Vagina (tissue), 2 donors: ENCODE results near the gene SELL.
"Not testable (repeated sequence)": the region's sequence is repeated elsewhere in the genome, so short reads cannot be mapped to it uniquely, and the experiment has no call there.

ENCODE experiments used
- POLR2A ChIP-seq, 2 donors: fragments of 450-650 bp; IDR thresholded peaks; one replicate each; pipeline ENCODE4 v1.6.1; 2017; ENCODE audit warnings: antibody characterized with exemption in 2 of 2, mild to moderate bottlenecking in 2 of 2, moderate library complexity in 2 of 2
- POLR2AphosphoS5 ChIP-seq, 2 donors: sonication (generic); formaldehyde crosslinking; IDR thresholded peaks; one replicate each; pipeline ENCODE4 v1.9.0; 2017; ENCODE audit warnings: antibody characterized with exemption in 2 of 2, mild to moderate bottlenecking in 2 of 2, low read depth in 1 of 2; ENCODE audit not compliant: insufficient read depth in 1 of 2
- TF ChIP-seq, protein P1 (sequence below), 3 experiments: fragments of 450-650 bp in 2 of 3; fragments of 200-600 bp in 1 of 3; sonication (generic) in 1 of 3; IDR thresholded peaks; one replicate each; pipeline ENCODE4 v1.5.1; 2017 to 2019; ENCODE audit warnings: antibody characterized with exemption in 3 of 3, mild to moderate bottlenecking in 2 of 3, moderate library complexity in 2 of 3

- TF ChIP-seq, protein P1, sequence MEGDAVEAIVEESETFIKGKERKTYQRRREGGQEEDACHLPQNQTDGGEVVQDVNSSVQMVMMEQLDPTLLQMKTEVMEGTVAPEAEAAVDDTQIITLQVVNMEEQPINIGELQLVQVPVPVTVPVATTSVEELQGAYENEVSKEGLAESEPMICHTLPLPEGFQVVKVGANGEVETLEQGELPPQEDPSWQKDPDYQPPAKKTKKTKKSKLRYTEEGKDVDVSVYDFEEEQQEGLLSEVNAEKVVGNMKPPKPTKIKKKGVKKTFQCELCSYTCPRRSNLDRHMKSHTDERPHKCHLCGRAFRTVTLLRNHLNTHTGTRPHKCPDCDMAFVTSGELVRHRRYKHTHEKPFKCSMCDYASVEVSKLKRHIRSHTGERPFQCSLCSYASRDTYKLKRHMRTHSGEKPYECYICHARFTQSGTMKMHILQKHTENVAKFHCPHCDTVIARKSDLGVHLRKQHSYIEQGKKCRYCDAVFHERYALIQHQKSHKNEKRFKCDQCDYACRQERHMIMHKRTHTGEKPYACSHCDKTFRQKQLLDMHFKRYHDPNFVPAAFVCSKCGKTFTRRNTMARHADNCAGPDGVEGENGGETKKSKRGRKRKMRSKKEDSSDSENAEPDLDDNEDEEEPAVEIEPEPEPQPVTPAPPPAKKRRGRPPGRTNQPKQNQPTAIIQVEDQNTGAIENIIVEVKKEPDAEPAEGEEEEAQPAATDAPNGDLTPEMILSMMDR (IDR thresholded peaks at IDR 0.05), result not testable (repeated sequence)
- not testable (repeated sequence) for TF ChIP-seq POLR2AphosphoS5 (IDR thresholded peaks at IDR 0.05; ENCODE audit: insufficient read depth in 1 of 2, low read depth in 1 of 2); POLR2A (IDR thresholded peaks at IDR 0.05)
These were observed 52.6 kb downstream of the SELL start for GRCh38 chr1:169658777-169659176.
